HCT116 (cell line): ENCODE measurements around the gene KIAA0232. TPM values are rescaled to one million over a fixed set of nuclear protein-coding genes. Genes with fewer than 3 reads are reported as not detected.

Experiments used
- ATAC-seq: fragments of 200-7000 bp; cut with Tn5 transposase; 2 replicates; pipeline ENCODE4 v1.9.1; 2020; ENCODE audit warnings: mild to moderate bottlenecking, moderate library complexity
- BruUV-seq: library from RNA; stranded (reverse); fragments of 400-500 nt; replicated peaks from 2 replicates; lab custom pipeline; 2021; lab: Mats Ljungman, UMichigan
- CTCF ChIA-PET: fragments of 300-600 bp; sonication (Branson Sonifier 250); formaldehyde crosslinking; loops from one replicate; lab custom pipeline; 2021; ENCODE audit warnings: antibody characterized with exemption; lab: Charles Lee
- POLR2A ChIA-PET: fragments of 300-600, 350-600 bp; sonication (Branson Sonifier 250); formaldehyde crosslinking; loops from one replicate; lab custom pipeline; 2021; ENCODE audit warnings: antibody characterized with exemption; lab: Charles Lee
- RAD21 ChIA-PET, 2 experiments: fragments of 300-600 bp; sonication (Branson Sonifier 250); formaldehyde crosslinking; loops; one replicate each; lab custom pipeline; 2023; ENCODE audit warnings: low total read pairs in 2 of 2; ENCODE audit not compliant: uncharacterized antibody in 2 of 2, unreplicated experiment in 2 of 2, low non-redundant PET in 1 of 2; lab: Charles Lee
- DNase-seq: peaks from one replicate; pipeline ENCODE4 v3.0.0-alpha.2; 2010; ENCODE audit warnings: low read depth, low spot score
- H2AFZ ChIP-seq: fragments of 200-600 bp; shearing (Covaris generic), sonication (generic); 2 replicates; pipeline ENCODE4 v1.6.1; 2017; ENCODE audit warnings: low read depth, mixed run types, mixed read lengths, antibody characterized with exemption, low read length; ENCODE audit not compliant: poor library complexity, severe bottlenecking
- H3K27ac ChIP-seq: 2 replicates; pipeline ENCODE4 v1.5.1; 2012; ENCODE audit warnings: low read depth, low read length
- H3K27me3 ChIP-seq: fragments of 200-600 bp; sonication (generic); 2 replicates; pipeline ENCODE4 v1.6.1; 2016; ENCODE audit warnings: mixed run types, low read length, mixed read lengths; ENCODE audit not compliant: insufficient read depth
- H3K36me3 ChIP-seq, 2 experiments: fragments of 200-500 bp in 1 of 2; fragments of 200-600 bp in 1 of 2; sonication (Bioruptor generic) in 1 of 2; sonication (generic) in 1 of 2; 2 replicates each; pipeline versions ENCODE4 v1.5.1 to v1.6.1; 2014 to 2016; ENCODE audit warnings: low read length in 2 of 2, inconsistent platforms in 1 of 2, mixed read lengths in 1 of 2, mixed run types in 1 of 2; ENCODE audit not compliant: insufficient read depth in 2 of 2, control insufficient read depth in 1 of 2
- H3K4me1 ChIP-seq, 2 experiments: fragments of 200-600 bp in 1 of 2; sonication (generic) in 1 of 2; 2 replicates each; pipeline versions ENCODE4 v1.5.1 to v1.6.1; 2012 to 2017; ENCODE audit warnings: low read length in 2 of 2, inconsistent platforms in 1 of 2, mild to moderate bottlenecking in 1 of 2, mixed read lengths in 1 of 2, mixed run types in 1 of 2, moderate library complexity in 1 of 2; ENCODE audit not compliant: insufficient read depth in 2 of 2, control insufficient read depth in 1 of 2
- H3K4me2 ChIP-seq: fragments of 200-600 bp; sonication (generic); 2 replicates; pipeline ENCODE4 v1.6.1; 2017; ENCODE audit warnings: mixed run types, low read length, mixed read lengths
- H3K4me3 ChIP-seq, 2 experiments: fragments of 200-600 bp in 1 of 2; sonication (generic) in 1 of 2; replicated peaks in 1 of 2; 2 replicates each; pipeline ENCODE4 v1.5.1; 2011 to 2016; ENCODE audit warnings: low read length in 2 of 2, control low read depth in 1 of 2, low read depth in 1 of 2, mild to moderate bottlenecking in 1 of 2, mixed read lengths in 1 of 2, mixed run types in 1 of 2
- H3K79me2 ChIP-seq: fragments of 200-600 bp; sonication (generic); 2 replicates; pipeline ENCODE4 v1.6.1; 2017; ENCODE audit warnings: mild to moderate bottlenecking, mixed run types, low read length, moderate library complexity, mixed read lengths; ENCODE audit not compliant: insufficient read depth
- H3K9ac ChIP-seq: fragments of 200-600 bp; sonication (generic); 2 replicates; pipeline ENCODE4 v1.6.1; 2016; ENCODE audit warnings: low read length, mixed read lengths
- H3K9me2 ChIP-seq: fragments of 200-600 bp; sonication (generic), shearing (Covaris generic); 2 replicates; pipeline ENCODE4 v1.6.1; 2017; ENCODE audit warnings: mixed run types, mild to moderate bottlenecking, moderate library complexity; ENCODE audit not compliant: insufficient read depth
- H3K9me3 ChIP-seq, 2 experiments: fragments of 200-500 bp in 1 of 2; fragments of 200-600 bp in 1 of 2; sonication (Bioruptor generic) in 1 of 2; sonication (generic) in 1 of 2; 2 replicates each; pipeline ENCODE4 v1.6.1; 2014 to 2017; ENCODE audit warnings: low read length in 2 of 2, mixed read lengths in 2 of 2, inconsistent platforms in 1 of 2, low read depth in 1 of 2, mild to moderate bottlenecking in 1 of 2, mixed run types in 1 of 2, moderate library complexity in 1 of 2; ENCODE audit not compliant: control insufficient read depth in 1 of 2, insufficient read depth in 1 of 2
- H4K20me1 ChIP-seq: fragments of 200-600 bp; sonication (generic), shearing (Covaris generic); 2 replicates; pipeline ENCODE4 v1.6.1; 2017; ENCODE audit warnings: mixed run types, mild to moderate bottlenecking, moderate library complexity; ENCODE audit not compliant: insufficient read depth
- CBX3 ChIP-seq: IDR thresholded peaks from 2 replicates; pipeline ENCODE4 v1.6.1; 2012; ENCODE audit warnings: low read depth
- EZH2phosphoT487 ChIP-seq: fragments of 200-600 bp; IDR thresholded peaks from 2 replicates; pipeline ENCODE4 v1.6.1; 2018; ENCODE audit warnings: antibody characterized with exemption, borderline replicate concordance
- FOSL1 ChIP-seq: IDR thresholded peaks from 2 replicates; pipeline ENCODE4 v1.6.1; 2012; ENCODE audit warnings: low read depth
- MAX ChIP-seq: IDR thresholded peaks from 2 replicates; pipeline ENCODE4 v1.6.1; 2012
- POLR2AphosphoS5 ChIP-seq: IDR thresholded peaks from 2 replicates; pipeline ENCODE4 v1.6.1; 2011; ENCODE audit warnings: mild to moderate bottlenecking, low read depth, low read length, moderate library complexity
- RAD21 ChIP-seq: IDR thresholded peaks from 2 replicates; pipeline ENCODE4 v1.6.1; 2012; ENCODE audit warnings: low read depth, mild to moderate bottlenecking
- REST ChIP-seq: IDR thresholded peaks from 2 replicates; pipeline ENCODE4 v1.6.1; 2012; ENCODE audit warnings: low read depth
- SIN3A ChIP-seq: IDR thresholded peaks from 2 replicates; pipeline ENCODE4 v1.6.1; 2012; ENCODE audit warnings: low read depth
- SP1 ChIP-seq: IDR thresholded peaks from 2 replicates; pipeline ENCODE4 v1.6.1; 2012; ENCODE audit warnings: low read depth
- SRF ChIP-seq: IDR thresholded peaks from 2 replicates; pipeline ENCODE4 v1.6.1; 2012; ENCODE audit warnings: low read depth
- ZBTB33 ChIP-seq: IDR thresholded peaks from 2 replicates; pipeline ENCODE4 v1.6.1; 2011; ENCODE audit warnings: mild to moderate bottlenecking, low read length, moderate library complexity; ENCODE audit not compliant: insufficient replicate concordance; ENCODE audit errors: extremely low read depth
- ZFX ChIP-seq: fragments of 450-650 bp; IDR thresholded peaks from 2 replicates; pipeline ENCODE4 v1.6.1; 2017
- intact Hi-C: fragments of 100-400 bp; cut with micrococcal nuclease; formaldehyde crosslinking; loops from 2 replicates; pipeline ENCODE4 v1.10.0; 2022
- total RNA-seq: library from RNA; stranded (reverse); gene quantifications from one replicate; pipeline ENCODE4 v1.2.1, GENCODE V29; 2021; ENCODE audit not compliant: unreplicated experiment

The KIAA0232 gene
- total RNA-seq, 1 experiment from 2014 or later, result 18.1 TPM

DNA sequence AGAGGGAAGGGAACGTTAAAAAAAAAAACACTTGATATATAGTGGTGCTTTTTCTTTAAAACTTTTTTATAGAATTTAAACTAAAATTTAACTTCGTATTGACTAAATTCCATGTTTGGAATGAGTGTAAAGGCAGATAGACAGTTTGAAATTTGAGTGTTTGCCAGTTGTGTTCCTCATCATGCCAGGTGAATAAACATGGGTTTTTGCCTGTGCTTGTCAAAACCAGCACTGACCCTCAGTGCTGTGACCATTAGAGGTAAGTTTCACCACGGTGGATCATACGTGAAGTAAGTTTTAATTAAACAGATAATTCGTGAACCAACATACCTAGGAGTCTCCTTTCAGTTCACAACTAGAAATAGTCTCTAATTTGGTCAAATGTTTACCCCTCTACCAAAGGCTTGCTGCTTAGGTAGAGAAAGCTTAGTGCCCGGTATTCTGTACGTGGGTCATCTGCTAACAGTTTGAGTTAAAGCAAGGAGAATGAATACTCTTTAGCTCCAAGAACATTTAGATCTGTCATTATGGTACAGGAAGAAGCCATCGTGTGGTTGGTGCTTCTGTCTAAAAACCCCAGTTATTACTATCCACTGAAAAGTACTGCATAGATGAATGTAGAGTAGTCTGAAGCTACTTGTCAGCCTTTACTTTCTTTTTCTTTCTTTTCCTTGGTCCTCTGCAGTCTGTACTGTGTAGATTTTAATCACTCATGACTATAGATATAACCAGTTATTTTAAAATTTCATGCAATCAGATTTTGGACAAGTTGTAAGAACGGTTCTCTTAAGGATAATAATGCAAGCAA lies 32.7 kb downstream of the KIAA0232 start:
- ChIA-PET RAD21 (no interaction called here), CTCF (no interaction called here), POLR2A (no interaction called here)
- Histone ChIP-seq H3K4me1 (no peaks in the 10 kb centered on the region), H3K4me2 (no peak overlapping the region), H3K9me3 (peaks cover 0 to 11% of the 10 kb centered on the region in 2 experiments; a peak in 1 of 4 replicates), H3K79me2 (peaks cover 14% of the 10 kb centered on the region), H3K9me2 (no peaks in the 10 kb centered on the region), H3K4me3 (no peak overlapping the region), H3K9ac (no peak overlapping the region), H3K27me3 (no peaks in the 10 kb centered on the region), H3K36me3 (peaks cover 0 to 5% of the 10 kb centered on the region in 2 experiments; a peak in 2 of 4 replicates), H2AFZ (no peak overlapping the region), H4K20me1 (no peaks in the 10 kb centered on the region; the same call in 1 of the 2 replicates), H3K27ac (no peak overlapping the region)
- no peak for TF ChIP-seq ZBTB33
- TF ChIP-seq CBX3, result no peak
- TF ChIP-seq EZH2phosphoT487, result no peak
- TF ChIP-seq REST, result no peak
- TF ChIP-seq SIN3A, result no peak
- no peak for TF ChIP-seq ZFX
- TF ChIP-seq MAX, result no peak
- TF ChIP-seq FOSL1, result no peak
- TF ChIP-seq SP1, result no peak
- no peak for TF ChIP-seq RAD21
- no peak for TF ChIP-seq SRF
- no peak for TF ChIP-seq POLR2AphosphoS5
- ATAC-seq (no peak), DNase-seq (no peak)
- BruUV-seq, result no TSS peak
- intact Hi-C loops, result no loop called here
